Gastrocnemius medialis (tissue), 4 donors: Measurements from ENCODE around the gene SKP1.

Experiments used
- POLR2A ChIP-seq, 2 donors: fragments of 450-650 bp; IDR thresholded peaks; one replicate each; pipeline ENCODE4 v1.6.1; 2017; ENCODE audit warnings: antibody characterized with exemption in 2 of 2, mild to moderate bottlenecking in 2 of 2, moderate library complexity in 2 of 2
- TF ChIP-seq, protein P1 (sequence below), 5 experiments: fragments of 450-650 bp in 3 of 5; fragments of 200-600 bp in 2 of 5; sonication (generic) in 2 of 5; IDR thresholded peaks in 4 of 5; conservative IDR thresholded peaks in 1 of 5; 1 replicate in 4 of 5; 2 replicates in 1 of 5; pipeline ENCODE4 v1.5.1; 2016 to 2019; ENCODE audit warnings: antibody characterized with exemption in 5 of 5, mild to moderate bottlenecking in 3 of 5, moderate library complexity in 3 of 5

DNA sequence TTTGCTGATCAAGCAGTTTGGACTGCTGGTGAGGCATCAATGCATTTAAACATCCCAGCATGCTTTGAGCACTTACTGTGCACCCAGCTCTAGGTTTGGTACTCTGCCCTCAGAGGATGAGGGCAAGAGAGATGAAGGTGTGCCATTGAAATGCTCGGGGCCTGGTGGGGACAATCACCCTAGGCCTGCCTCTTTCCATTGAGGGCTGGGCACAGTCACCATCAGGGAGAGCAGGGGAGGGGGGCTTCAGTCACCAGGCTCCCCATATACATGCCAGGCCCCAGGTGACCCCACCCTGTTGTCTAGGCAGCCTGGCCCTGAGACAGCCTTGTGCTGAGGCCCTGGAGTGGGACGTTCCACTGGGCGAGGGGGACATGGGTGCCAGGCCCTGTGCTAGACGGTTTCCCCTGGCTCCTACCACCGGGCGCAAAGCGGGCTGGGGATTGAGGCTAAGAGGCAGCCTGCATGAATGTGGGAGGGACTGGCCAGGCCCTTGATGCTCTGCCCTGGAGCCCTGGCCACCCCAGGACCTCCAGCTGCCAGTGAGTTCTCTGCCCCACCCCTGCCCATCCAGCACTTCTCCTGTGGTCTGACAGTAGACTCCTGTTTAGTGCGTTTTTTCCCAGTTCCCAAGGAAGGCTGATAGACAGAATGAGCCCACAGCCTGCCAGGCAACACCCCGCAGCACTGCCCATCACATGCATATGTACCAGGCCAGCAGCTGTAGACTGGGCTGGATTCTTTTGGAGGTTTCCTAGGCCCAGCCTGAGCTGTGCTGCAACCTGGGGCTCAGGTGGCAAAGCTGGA is 43.4 kb downstream of the SKP1 start:
- TF ChIP-seq, protein P1, sequence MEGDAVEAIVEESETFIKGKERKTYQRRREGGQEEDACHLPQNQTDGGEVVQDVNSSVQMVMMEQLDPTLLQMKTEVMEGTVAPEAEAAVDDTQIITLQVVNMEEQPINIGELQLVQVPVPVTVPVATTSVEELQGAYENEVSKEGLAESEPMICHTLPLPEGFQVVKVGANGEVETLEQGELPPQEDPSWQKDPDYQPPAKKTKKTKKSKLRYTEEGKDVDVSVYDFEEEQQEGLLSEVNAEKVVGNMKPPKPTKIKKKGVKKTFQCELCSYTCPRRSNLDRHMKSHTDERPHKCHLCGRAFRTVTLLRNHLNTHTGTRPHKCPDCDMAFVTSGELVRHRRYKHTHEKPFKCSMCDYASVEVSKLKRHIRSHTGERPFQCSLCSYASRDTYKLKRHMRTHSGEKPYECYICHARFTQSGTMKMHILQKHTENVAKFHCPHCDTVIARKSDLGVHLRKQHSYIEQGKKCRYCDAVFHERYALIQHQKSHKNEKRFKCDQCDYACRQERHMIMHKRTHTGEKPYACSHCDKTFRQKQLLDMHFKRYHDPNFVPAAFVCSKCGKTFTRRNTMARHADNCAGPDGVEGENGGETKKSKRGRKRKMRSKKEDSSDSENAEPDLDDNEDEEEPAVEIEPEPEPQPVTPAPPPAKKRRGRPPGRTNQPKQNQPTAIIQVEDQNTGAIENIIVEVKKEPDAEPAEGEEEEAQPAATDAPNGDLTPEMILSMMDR (IDR thresholded peaks at IDR 0.05 in 4 of 5, conservative IDR thresholded peaks at IDR 0.05 in 1 of 5), result no peak
- TF ChIP-seq POLR2A (IDR thresholded peaks at IDR 0.05), result no peak
